ENCODE data around the gene TTC34. TPM values are rescaled to one million over a fixed set of nuclear protein-coding genes. Genes with fewer than 3 reads are reported as not detected.

TTC34 gene
- polyA plus RNA-seq, 1 of the 3 experiments (the other 2 are of a cell fraction), result 0.16 TPM

- Histone ChIP-seq H3K27me3 (ENCODE audit: insufficient read depth) (no peaks in the 10 kb centered on the region), H3K9me2 (no peaks in the 10 kb centered on the region), H2AFZ (ENCODE audit: low read depth) (no peak overlapping the region), H3F3A (replicated peaks; ENCODE audit: insufficient read depth) (no peaks in the 10 kb centered on the region), H4K20me1 (ENCODE audit: insufficient read depth) (no peaks in the 10 kb centered on the region), H3K27ac (ENCODE audit: low read depth in 2 of 2, low read length in 1 of 2) (no peak overlapping the region), H3K79me2 (ENCODE audit: insufficient read depth) (no peaks in the 10 kb centered on the region), H3K9me3 (no peaks in the 10 kb centered on the region), H3K4me1 (ENCODE audit: control insufficient read depth in 1 of 2, insufficient read depth in 2 of 2, low read depth in 1 of 2, low read length in 1 of 2) (peaks cover 0 to 13% of the 10 kb centered on the region in 2 experiments; a peak in 1 of 4 replicates), H3K4me3 (ENCODE audit: low read depth in 2 of 2, low read length in 1 of 2) (peak overlapping the region in 1 of 2 experiments; percentile 32; a peak in 1 of 4 replicates), H3K4me2 (no peak overlapping the region), H3K9ac (no peak overlapping the region), H3K36me3 (replicated peaks in 1 of 2; ENCODE audit: control insufficient read depth in 1 of 2, insufficient read depth in 2 of 2, low read length in 1 of 2) (no peaks in the 10 kb centered on the region)
- ChIA-PET POLR2A (interaction anchor here (1.1 kb wide), 1 partner anchor 26 kb away, joined by 3 read pairs; no protein-coding TSS in a partner anchor), CTCF (no interaction called here)
- DNase-seq, result no peak
- WGBS (ENCODE audit: low lambda C conversion rate), result 58% methylated on average over 3 of the region's 19 CpGs
- TF ChIP-seq RAD21 (IDR thresholded peaks at IDR 0.05; ENCODE audit: low read length), result no peak
- no peak for TF ChIP-seq REST (IDR thresholded peaks at IDR 0.05; ENCODE audit: low read depth, low read length)
- TF ChIP-seq RXRA (IDR thresholded peaks at IDR 0.05; ENCODE audit: borderline replicate concordance, low read depth), result no peak
- TF ChIP-seq RCOR1 (IDR thresholded peaks at IDR 0.05; ENCODE audit: low read length), result no peak
- no peak for TF ChIP-seq SIN3A (IDR thresholded peaks at IDR 0.05; ENCODE audit: borderline replicate concordance, low read depth, low read length)
Observed at GRCh38 chr1:2611621-2612437, 189.7 kb downstream of the TTC34 start.

GRCh38 chr1:2611031-2611501 lies 190.4 kb downstream of the TTC34 start:
- no peak overlapping the region for H3K4me2 ChIP-seq

More at GRCh38 chr1:2611031-2611501, 190.4 kb downstream of the TTC34 start:
- no peak overlapping the region for H3K9ac ChIP-seq
- H3K36me3 ChIP-seq (replicated peaks in 1 of 2; ENCODE audit: control insufficient read depth in 1 of 2, insufficient read depth in 2 of 2, low read length in 1 of 2), result no peaks in the 10 kb centered on the region
- no peaks in the 10 kb centered on the region for H3K27me3 ChIP-seq (ENCODE audit: insufficient read depth)
- no peaks in the 10 kb centered on the region for H3K9me2 ChIP-seq
- H3K4me3 ChIP-seq (ENCODE audit: low read depth in 2 of 2, low read length in 1 of 2), result peak overlapping the region in 1 of 2 experiments; percentile 32; a peak in 1 of 4 replicates
- no peak overlapping the region; a peak in 1 of 4 replicates for H3K27ac ChIP-seq (ENCODE audit: low read depth in 2 of 2, low read length in 1 of 2)
- peak; percentile 93 for DNase-seq
- no peaks in the 10 kb centered on the region for H3K79me2 ChIP-seq (ENCODE audit: insufficient read depth)
- no peaks in the 10 kb centered on the region for H4K20me1 ChIP-seq (ENCODE audit: insufficient read depth)
- WGBS (ENCODE audit: low lambda C conversion rate), result 0% methylated on average over 1 of the region's 24 CpGs
- ChIA-PET CTCF (interaction anchor here (1.1 to 1.2 kb wide), 2 partner anchors 13 to 176 kb away, joined by 3 to 4 read pairs; no protein-coding TSS in a partner anchor), POLR2A (interaction anchor here (1.0 to 1.2 kb wide), 3 partner anchors 23 to 30 kb away, joined by 3 to 5 read pairs (median 4); no protein-coding TSS in a partner anchor)
- H2AFZ ChIP-seq (ENCODE audit: low read depth), result no peak overlapping the region
- H3F3A ChIP-seq (replicated peaks; ENCODE audit: insufficient read depth), result no peaks in the 10 kb centered on the region
- H3K9me3 ChIP-seq, result no peaks in the 10 kb centered on the region
- TF ChIP-seq CHD2 (IDR thresholded peaks at IDR 0.05; ENCODE audit: low read length, partially characterized antibody), result no peak
- TF ChIP-seq MXI1 (IDR thresholded peaks at IDR 0.05; ENCODE audit: low read depth, low read length), result 0 out of 2 replicates have a peak, but pooled peaks have one; percentile 15
- peaks cover 0 to 13% of the 10 kb centered on the region in 2 experiments; a peak in 1 of 4 replicates for H3K4me1 ChIP-seq (ENCODE audit: control insufficient read depth in 1 of 2, insufficient read depth in 2 of 2, low read depth in 1 of 2, low read length in 1 of 2)
